Thymus (tissue), 11 donors: Measurements from ENCODE around the gene SLC16A12. TPM values are rescaled to one million over a fixed set of nuclear protein-coding genes. Genes with fewer than 3 reads are reported as not detected.
"Not testable (repeated sequence)": the region's sequence is repeated elsewhere in the genome, so short reads cannot be mapped to it uniquely, and the experiment has no call there.

Experiments
- DNase-seq, 9 donors: peaks; one replicate each; pipeline ENCODE4 v3.0.0-alpha.2; 2013; ENCODE audit warnings: low spot score in 9 of 9, low read depth in 6 of 9, missing footprints in 1 of 9
- H3K27ac ChIP-seq, 2 donors: one replicate each; pipeline ENCODE4 v1.5.1; 2013; ENCODE audit warnings: control low read depth in 1 of 2, low read depth in 1 of 2, low read length in 1 of 2, mild to moderate bottlenecking in 1 of 2, moderate library complexity in 1 of 2
- H3K27me3 ChIP-seq, 2 donors: one replicate each; pipeline ENCODE4 v1.5.1; 2013; ENCODE audit warnings: low read length in 1 of 2; ENCODE audit not compliant: control insufficient read depth in 2 of 2, insufficient read depth in 1 of 2
- H3K36me3 ChIP-seq, 2 donors: one replicate each; pipeline ENCODE4 v1.5.1; 2013; ENCODE audit warnings: low read length in 1 of 2, mild to moderate bottlenecking in 1 of 2, moderate library complexity in 1 of 2; ENCODE audit not compliant: control insufficient read depth in 2 of 2, insufficient read depth in 2 of 2
- H3K4me1 ChIP-seq, 2 donors: one replicate each; pipeline ENCODE4 v1.5.1; 2013; ENCODE audit warnings: low read length in 2 of 2; ENCODE audit not compliant: control insufficient read depth in 2 of 2, insufficient read depth in 2 of 2
- H3K4me3 ChIP-seq, 2 donors: one replicate each; pipeline ENCODE4 v1.5.1; 2013; ENCODE audit warnings: low read length in 2 of 2, control low read depth in 1 of 2, mild to moderate bottlenecking in 1 of 2
- H3K9me3 ChIP-seq, 2 donors: one replicate each; pipeline ENCODE4 v1.5.1; 2013; ENCODE audit warnings: low read length in 1 of 2, mild to moderate bottlenecking in 1 of 2; ENCODE audit not compliant: control insufficient read depth in 2 of 2, insufficient read depth in 1 of 2
- WGBS: extraction: QIAGEN DNeasy Blood & Tissue Kit; methylation state at CpG from one replicate; pipeline ENCODE4 v1.1.7; 2013; 5-methylcytosine and 5-hydroxymethylcytosine counted together
- polyA plus RNA-seq: library from polyadenylated mRNA; stranded (reverse); fragments of 200-250 nt; gene quantifications from one replicate; pipeline ENCODE4 v1.2.3, GENCODE V29; 2013
- total RNA-seq: library from RNA; stranded (reverse); fragments of 120-200 nt; gene quantifications from one replicate; pipeline ENCODE4 v1.2.4, GENCODE V29; 2013
- donor health status: healthy.

SLC16A12 gene
- total and polyA plus RNA-seq, 2 donors, result 0.24 to 1.5 TPM

DNA sequence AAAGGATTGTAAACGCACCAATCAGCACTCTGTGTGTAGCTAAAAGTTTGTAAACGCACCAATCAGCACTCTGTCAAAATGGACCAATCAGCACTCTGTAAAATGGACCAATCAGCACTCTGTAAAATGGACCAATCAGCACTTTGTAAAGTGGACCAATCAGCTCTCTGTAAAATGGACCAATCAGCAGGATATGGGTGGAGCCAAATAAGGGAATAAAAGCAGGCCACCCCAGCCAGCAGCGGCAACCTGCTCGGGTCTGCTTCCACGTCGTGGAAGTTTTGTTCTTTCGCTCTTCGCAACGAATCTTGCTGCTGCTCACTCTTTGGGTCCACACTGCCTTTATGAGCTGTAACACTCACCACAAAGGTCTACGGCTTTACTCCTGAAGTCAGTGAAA lies 123.1 kb downstream of the SLC16A12 start:
- not testable (repeated sequence) for H3K9me3 ChIP-seq, DNase-seq, H3K27ac ChIP-seq, H3K36me3 ChIP-seq, H3K4me3 ChIP-seq, H3K27me3 ChIP-seq, H3K4me1 ChIP-seq
- WGBS, result 73% methylated on average over 10 of the region's 10 CpGs

DNA sequence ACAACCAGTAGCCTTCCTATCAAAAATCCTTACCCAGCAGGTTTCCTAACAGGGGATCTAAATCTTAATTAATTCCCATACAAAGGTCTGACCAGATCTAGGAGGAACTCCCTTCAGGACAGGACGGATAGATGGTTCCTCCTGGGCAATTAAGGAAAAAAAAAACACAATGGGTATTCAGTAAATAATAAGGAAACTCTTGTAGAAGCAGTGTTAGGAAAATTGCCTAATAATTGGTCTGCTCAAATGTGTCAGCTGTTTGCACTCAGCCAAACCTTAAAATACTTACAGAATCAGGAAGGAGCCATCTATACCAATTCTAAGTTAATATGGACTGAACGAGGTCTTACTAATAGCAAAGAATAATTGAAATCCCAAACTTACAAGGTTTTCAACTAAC lies 124.3 kb downstream of the SLC16A12 start:
- H3K9me3 ChIP-seq, DNase-seq: not testable (repeated sequence)
- 98% methylated on average over 2 of the region's 2 CpGs for WGBS

DNA sequence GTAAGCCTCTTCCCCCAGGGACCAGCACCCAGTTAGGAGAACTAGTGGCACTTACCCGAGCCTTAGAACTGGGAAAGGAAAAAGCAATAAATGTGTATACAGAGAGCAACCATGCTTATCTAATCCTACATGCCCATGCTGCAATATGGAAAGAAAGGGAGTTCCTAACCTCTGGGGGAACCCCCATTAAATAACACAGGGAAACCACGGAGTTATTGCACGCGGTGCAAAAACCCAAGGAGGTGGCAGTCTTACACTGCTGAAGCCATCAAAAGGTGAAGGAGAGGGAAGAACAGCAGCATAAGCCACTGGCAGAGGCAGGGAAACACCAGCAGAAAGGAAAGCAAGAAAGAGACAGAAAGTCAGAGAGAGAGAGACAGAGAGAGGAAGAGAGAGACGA lies 124.8 kb downstream of the SLC16A12 start:
- H3K4me1 ChIP-seq, H3K9me3 ChIP-seq, H3K27me3 ChIP-seq, DNase-seq, H3K36me3 ChIP-seq, H3K4me3 ChIP-seq, H3K27ac ChIP-seq: not testable (repeated sequence)
- WGBS, result 91% methylated on average over 5 of the region's 5 CpGs

More for the DNA sequence above, 124.3 kb downstream of the SLC16A12 start:
- H3K27me3 ChIP-seq, H3K27ac ChIP-seq, H3K4me3 ChIP-seq, H3K36me3 ChIP-seq, H3K4me1 ChIP-seq: not testable (repeated sequence)

DNA sequence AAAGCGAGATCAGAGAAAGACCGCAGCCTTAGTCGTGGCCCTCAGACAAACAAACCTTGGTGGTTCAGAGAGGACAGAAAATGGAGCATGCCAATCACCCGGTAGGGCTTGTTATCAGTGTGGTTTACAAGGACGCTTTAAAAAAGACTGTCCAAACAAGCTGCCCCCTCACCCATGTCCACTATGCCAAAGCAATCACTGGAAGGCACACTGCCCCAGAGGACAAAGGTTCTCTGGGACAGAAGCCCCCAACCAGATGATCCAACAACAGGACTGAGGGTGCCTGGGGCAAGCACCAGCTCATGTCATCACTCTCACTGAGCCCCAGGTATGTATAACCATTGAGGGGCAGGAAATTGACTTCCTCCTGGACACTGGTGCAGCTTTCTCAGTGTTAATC lies 126.1 kb downstream of the SLC16A12 start:
- 98% methylated on average over 5 of the region's 5 CpGs for WGBS
- H3K27ac ChIP-seq, H3K27me3 ChIP-seq: not testable (repeated sequence)

DNA sequence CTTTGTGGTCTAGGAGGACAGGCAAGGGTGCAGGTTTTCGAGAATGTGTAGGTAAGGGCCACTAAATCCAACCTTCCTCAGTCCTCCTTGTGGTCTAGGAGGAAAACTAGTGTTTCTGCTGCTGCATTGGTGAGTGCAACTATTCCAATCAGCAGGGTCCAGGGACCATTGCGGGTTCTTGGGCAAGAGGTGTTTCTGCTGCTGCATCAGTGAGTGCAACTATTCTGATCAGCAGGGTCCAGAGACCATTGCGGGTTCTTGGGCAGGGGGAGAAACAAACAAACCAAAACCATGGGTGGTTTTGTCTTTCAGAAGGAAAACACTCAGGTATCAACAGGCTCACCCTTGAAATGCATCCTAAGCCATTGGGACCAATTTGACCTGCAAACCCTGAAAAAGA lies 127.6 kb downstream of the SLC16A12 start:
- 98% methylated on average over 3 of the region's 3 CpGs for WGBS
- not testable (repeated sequence) for H3K4me1 ChIP-seq, DNase-seq, H3K36me3 ChIP-seq, H3K4me3 ChIP-seq, H3K27ac ChIP-seq, H3K9me3 ChIP-seq, H3K27me3 ChIP-seq

More for the DNA sequence above, 126.1 kb downstream of the SLC16A12 start:
- not testable (repeated sequence) for H3K4me1 ChIP-seq, H3K9me3 ChIP-seq, H3K36me3 ChIP-seq, DNase-seq, H3K4me3 ChIP-seq

DNA sequence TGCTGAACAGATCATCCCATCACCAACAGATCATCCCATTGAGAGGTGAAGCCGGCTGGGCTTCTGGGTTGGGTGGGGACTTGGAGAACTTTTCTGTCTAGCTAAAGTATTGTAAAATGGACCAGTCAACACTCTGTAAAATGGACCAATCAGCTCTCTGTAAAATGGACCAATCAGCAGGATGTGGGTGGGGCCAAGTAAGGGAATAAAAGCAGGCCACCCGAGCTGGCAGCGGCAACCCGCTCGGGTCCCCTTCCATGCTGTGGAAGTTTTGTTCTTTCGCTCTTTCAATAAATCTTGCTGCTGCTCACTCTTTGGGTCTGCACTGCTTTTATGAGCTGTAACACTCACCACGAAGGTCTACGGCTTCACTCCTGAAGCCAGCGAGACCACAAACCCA lies 129.2 kb downstream of the SLC16A12 start:
- H3K27ac ChIP-seq, H3K9me3 ChIP-seq, DNase-seq, H3K27me3 ChIP-seq, H3K36me3 ChIP-seq, H3K4me3 ChIP-seq, H3K4me1 ChIP-seq: not testable (repeated sequence)
- 86% methylated on average over 9 of the region's 9 CpGs for WGBS

DNA sequence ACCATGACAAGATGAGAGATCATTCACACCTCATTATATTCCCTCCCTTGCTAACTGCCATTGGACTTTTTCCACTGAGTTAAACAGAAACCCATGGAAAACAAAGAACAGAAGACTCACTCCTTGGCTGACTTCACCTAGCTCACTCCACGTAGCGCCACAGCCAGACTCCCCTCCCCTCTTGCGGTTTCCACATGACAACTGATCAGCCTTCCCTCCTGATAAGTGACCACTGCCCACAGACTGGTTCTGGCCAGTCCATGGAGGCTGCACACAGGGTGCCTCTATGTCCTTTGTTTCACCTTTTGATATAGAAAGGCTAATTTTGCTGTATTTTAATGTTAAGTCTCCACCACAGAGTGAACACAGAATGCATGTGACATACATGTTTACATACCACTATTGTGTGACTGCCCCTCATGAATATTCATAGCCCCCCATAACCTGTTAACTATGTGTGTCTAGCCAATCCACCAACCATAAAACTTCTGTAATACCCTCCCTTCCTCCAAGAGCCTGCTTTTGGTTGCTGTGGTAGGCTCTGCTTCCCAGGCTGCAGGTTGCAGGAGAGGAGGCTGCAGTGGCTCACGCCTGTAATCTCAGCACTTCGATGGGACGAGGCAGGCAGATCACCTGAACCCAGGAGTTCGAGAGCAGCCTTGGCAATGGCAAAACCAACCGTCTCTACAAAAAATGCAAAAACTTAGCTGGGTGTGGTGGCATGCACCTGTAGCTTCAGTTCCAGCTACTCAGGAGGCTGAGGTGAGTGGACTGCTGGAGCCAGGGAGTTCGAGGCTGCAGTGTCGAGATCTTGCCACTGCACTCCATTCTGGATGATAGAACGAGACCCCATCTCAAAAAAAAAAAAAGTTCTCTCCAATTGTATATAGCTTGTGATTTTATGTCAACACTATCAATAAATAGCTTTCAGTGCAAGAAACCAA lies 131.0 kb downstream of the SLC16A12 start:
- H3K36me3 ChIP-seq, result peaks cover 0 to 6% of the 10 kb centered on the region in 2 donors
- H3K4me3 ChIP-seq, result no peak overlapping the region
- 97% methylated on average over 11 of the region's 11 CpGs for WGBS
- no peaks in the 10 kb centered on the region for H3K4me1 ChIP-seq
- H3K9me3 ChIP-seq, result no peaks in the 10 kb centered on the region
- no peak overlapping the region for H3K27ac ChIP-seq
- DNase-seq, result no peak
- H3K27me3 ChIP-seq, result no peaks in the 10 kb centered on the region

DNA sequence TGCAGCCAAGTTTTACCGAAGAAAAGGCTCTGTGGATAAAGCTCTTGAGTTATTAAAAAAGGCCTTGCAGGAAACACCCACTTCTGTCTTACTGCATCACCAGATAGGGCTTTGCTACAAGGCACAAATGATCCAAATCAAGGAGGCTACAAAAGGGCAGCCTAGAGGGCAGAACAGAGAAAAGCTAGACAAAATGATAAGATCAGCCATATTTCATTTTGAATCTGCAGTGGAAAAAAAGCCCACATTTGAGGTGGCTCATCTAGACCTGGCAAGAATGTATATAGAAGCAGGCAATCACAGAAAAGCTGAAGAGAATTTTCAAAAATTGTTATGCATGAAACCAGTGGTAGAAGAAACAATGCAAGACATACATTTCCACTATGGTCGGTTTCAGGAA lies 132.4 kb downstream of the SLC16A12 start:
- H3K9me3 ChIP-seq, result no peaks in the 10 kb centered on the region
- WGBS, result 96% methylated on average over 2 of the region's 2 CpGs
- no peak for DNase-seq
- no peak overlapping the region for H3K4me3 ChIP-seq
- no peak overlapping the region for H3K27ac ChIP-seq
- H3K27me3 ChIP-seq, result no peaks in the 10 kb centered on the region
- H3K36me3 ChIP-seq, result peaks cover 0 to 6% of the 10 kb centered on the region in 2 donors
- H3K4me1 ChIP-seq, result no peaks in the 10 kb centered on the region

DNA sequence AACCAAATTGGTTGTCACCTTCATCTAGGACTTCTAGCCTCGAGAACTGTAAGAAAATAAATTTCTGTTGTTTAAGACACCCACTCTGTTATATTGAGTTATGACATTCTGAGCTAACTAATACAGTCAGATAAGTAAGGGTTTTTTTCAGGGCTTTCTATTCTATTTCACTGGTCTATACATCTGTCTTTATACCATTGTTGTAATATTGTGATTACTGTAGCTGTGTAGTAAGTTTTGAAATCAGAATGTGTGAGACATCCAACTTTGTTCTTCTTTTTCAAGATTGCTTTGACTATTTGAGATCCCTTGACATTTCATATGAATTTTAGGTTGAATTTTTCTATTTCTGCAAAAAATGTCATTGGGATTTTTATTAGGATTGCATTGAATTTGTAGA lies 135.4 kb downstream of the SLC16A12 start:
- Histone ChIP-seq H3K27me3 (no peaks in the 10 kb centered on the region), H3K27ac (no peak overlapping the region), H3K36me3 (peaks cover 0 to 6% of the 10 kb centered on the region in 2 donors), H3K4me1 (no peaks in the 10 kb centered on the region), H3K9me3 (no peaks in the 10 kb centered on the region), H3K4me3 (no peak overlapping the region)
- 92% methylated on average over 1 of the region's 1 CpG for WGBS
- DNase-seq, result no peak
